Right lobe of liver (tissue), 6 donors: Measurements from ENCODE around the gene SMCO3. TPM values are rescaled to one million over a fixed set of nuclear protein-coding genes. Genes with fewer than 3 reads are reported as not detected.

ENCODE experiments used
- ATAC-seq, 4 donors: fragments of 200-7000 bp; cut with Tn5 transposase; one replicate each; pipeline ENCODE4 v1.9.1; 2020; ENCODE audit warnings: mild to moderate bottlenecking in 4 of 4, moderate library complexity in 4 of 4
- DNase-seq, 3 donors: peaks; one replicate each; pipeline ENCODE4 v3.0.0-alpha.2; 2020
- H3K27ac ChIP-seq, 3 donors: fragments of 200-600 bp; one replicate each; pipeline ENCODE4 v1.8.0; 2022
- H3K27me3 ChIP-seq, 2 donors: fragments of 200-600 bp; one replicate each; pipeline ENCODE4 v1.8.0; 2022
- H3K36me3 ChIP-seq, 4 donors: fragments of 200-600 bp; sonication (generic) in 1 of 4; one replicate each; pipeline versions ENCODE4 v1.5.1 to v1.8.0; 2017 to 2022; ENCODE audit warnings: control low read depth in 1 of 4
- H3K4me1 ChIP-seq, 4 donors: fragments of 200-600 bp; sonication (generic) in 1 of 4; one replicate each; pipeline versions ENCODE4 v1.5.1 to v1.8.0; 2017 to 2022; ENCODE audit warnings: control low read depth in 1 of 4
- H3K4me3 ChIP-seq, 3 donors: fragments of 200-600 bp; one replicate each; pipeline ENCODE4 v1.8.0; 2022
- H3K9me3 ChIP-seq, 4 donors: fragments of 200-600 bp; sonication (generic) in 1 of 4; one replicate each; pipeline versions ENCODE4 v1.5.1 to v1.8.0; 2017 to 2022; ENCODE audit warnings: control low read depth in 1 of 4
- POLR2A ChIP-seq: fragments of 450-650 bp; IDR thresholded peaks from one replicate; pipeline ENCODE4 v1.6.1; 2017; ENCODE audit warnings: antibody characterized with exemption, mild to moderate bottlenecking
- WGBS: methylation state at CpG from one replicate; pipeline ENCODE4 v1.1.6; 2018; ENCODE audit warnings: low coverage, low lambda C conversion rate; ENCODE audit not compliant: insufficient coverage; ENCODE audit errors: missing lambda C conversion rate; 5-methylcytosine and 5-hydroxymethylcytosine counted together
- intact Hi-C, 2 donors: fragments of 100-400 bp; cut with DNase I; formaldehyde crosslinking; loops; one replicate each; pipeline versions ENCODE4 v1.11.2 to v1.14.1; 2022
- total RNA-seq, 6 experiments: library from RNA; depleted of rRNA in 2 of 6; stranded (reverse); fragments of >200 nt in 2 of 6; fragmentation: NEBNext Ultra II Directional in 3 of 6; extraction: Animal tissue kit (Norgen Biotek cat#: 25700) in 3 of 6; gene quantifications; one replicate each; pipeline versions ENCODE4 v1.1.0 to v1.2.4, GENCODE V29; 2016 to 2023
- TF ChIP-seq, protein P1 (sequence below), 4 donors: fragments of 200-600 bp in 3 of 4; fragments of 450-650 bp in 1 of 4; IDR thresholded peaks; one replicate each; pipeline versions ENCODE4 v1.5.1 to v1.8.0; 2016 to 2022; ENCODE audit warnings: antibody characterized with exemption in 4 of 4, mild to moderate bottlenecking in 2 of 4
- donor health status: DM: no; HTN: yes; CAD: no.
- donor health status: DM: no; HTN: no; CAD: no.
- donor health status: DM: no; HTN: no; CAD: no.
- donor health status: DM: no; HTN: yes; CAD: no.
- donor health status: DM: no; HTN: yes; CAD: no.

The SMCO3 gene
- total RNA-seq, 6 experiments from 2014 or later, result 0.24 to 0.68 (median 0.40) TPM; not detected in 1

DNA sequence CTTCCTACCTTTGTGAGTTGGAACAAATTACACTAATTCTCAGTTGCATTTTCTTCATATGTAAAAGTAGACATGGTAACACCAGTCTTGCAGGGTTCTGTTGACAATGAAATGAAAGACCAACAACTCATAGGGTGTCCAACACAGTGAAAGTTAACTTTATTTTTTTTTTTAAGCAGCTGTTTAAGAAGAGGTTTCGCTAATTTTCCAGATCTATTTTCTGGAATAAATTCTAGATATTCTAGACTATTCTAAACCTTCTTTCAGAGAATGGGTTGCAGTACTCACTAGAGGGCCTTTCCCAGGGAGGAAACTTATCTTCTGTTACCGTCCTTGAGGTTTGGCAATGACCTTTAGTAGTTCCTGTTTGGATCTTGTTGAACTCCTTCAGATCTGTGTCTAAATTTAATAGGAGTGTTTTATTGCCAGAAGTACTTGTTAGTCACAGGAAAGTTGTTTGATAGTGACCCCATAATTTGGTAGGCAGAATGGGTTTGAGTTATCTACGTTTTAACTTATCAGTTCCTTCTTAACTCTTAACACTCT lies 32.1 kb upstream of the SMCO3 start:
- 45% methylated on average over 3 of the region's 3 CpGs for WGBS
- Histone ChIP-seq H3K27me3 (no peaks in the 10 kb centered on the region), H3K27ac (no peak overlapping the region), H3K36me3 (no peaks in the 10 kb centered on the region), H3K4me3 (no peak overlapping the region), H3K9me3 (no peaks in the 10 kb centered on the region), H3K4me1 (peaks cover 0 to 14% (median 0%) of the 10 kb centered on the region in 4 donors)
- TF ChIP-seq POLR2A, result no peak
- TF ChIP-seq, protein P1, sequence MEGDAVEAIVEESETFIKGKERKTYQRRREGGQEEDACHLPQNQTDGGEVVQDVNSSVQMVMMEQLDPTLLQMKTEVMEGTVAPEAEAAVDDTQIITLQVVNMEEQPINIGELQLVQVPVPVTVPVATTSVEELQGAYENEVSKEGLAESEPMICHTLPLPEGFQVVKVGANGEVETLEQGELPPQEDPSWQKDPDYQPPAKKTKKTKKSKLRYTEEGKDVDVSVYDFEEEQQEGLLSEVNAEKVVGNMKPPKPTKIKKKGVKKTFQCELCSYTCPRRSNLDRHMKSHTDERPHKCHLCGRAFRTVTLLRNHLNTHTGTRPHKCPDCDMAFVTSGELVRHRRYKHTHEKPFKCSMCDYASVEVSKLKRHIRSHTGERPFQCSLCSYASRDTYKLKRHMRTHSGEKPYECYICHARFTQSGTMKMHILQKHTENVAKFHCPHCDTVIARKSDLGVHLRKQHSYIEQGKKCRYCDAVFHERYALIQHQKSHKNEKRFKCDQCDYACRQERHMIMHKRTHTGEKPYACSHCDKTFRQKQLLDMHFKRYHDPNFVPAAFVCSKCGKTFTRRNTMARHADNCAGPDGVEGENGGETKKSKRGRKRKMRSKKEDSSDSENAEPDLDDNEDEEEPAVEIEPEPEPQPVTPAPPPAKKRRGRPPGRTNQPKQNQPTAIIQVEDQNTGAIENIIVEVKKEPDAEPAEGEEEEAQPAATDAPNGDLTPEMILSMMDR (IDR thresholded peaks at IDR 0.05), result no peak
- no peak for ATAC-seq
- DNase-seq, result no peak
- intact Hi-C loops, result loop anchor here (10.0 kb wide), 1 partner anchor 149 kb away; no protein-coding TSS in a partner anchor

DNA sequence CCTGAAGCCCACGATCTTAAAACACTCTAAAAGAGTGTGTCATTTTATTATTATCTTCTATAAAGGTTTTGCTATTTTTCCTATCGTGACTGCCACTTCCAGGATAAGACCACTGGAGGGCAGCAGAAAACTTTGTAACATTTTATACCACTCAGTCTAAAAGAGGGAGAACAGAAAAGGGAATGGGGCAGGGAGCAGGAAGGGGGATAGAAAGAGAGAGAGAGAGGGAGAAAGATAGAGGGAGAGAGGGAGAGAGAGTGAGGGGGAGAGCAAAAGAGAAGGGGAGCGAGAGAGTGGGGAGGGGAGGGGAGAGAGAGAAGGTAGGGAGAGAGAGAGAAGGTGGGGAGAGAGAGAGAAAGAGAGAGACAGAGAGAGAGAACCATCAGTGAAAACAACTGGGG lies 31.4 kb upstream of the SMCO3 start:
- no peak for DNase-seq
- peaks cover 0 to 22% (median 2%) of the 10 kb centered on the region in 4 donors for H3K4me1 ChIP-seq
- intact Hi-C loops, result loop anchor here (10.0 kb wide), 1 partner anchor 149 kb away; no protein-coding TSS in a partner anchor
- peaks cover 0 to 3% (median under 1%) of the 10 kb centered on the region in 4 donors for H3K36me3 ChIP-seq
- WGBS, result 6% methylated on average over 3 of the region's 3 CpGs
- H3K27me3 ChIP-seq, result no peaks in the 10 kb centered on the region
- H3K4me3 ChIP-seq, result no peak overlapping the region
- ATAC-seq, result peak in 3 of 4 donors; percentile 10 to 44 (median 25)
- H3K27ac ChIP-seq, result no peak overlapping the region
- no peaks in the 10 kb centered on the region for H3K9me3 ChIP-seq
- TF ChIP-seq POLR2A, result no peak
- TF ChIP-seq, protein P1 (IDR thresholded peaks at IDR 0.05), result peak; percentile 63 to 82 (median 70)

DNA sequence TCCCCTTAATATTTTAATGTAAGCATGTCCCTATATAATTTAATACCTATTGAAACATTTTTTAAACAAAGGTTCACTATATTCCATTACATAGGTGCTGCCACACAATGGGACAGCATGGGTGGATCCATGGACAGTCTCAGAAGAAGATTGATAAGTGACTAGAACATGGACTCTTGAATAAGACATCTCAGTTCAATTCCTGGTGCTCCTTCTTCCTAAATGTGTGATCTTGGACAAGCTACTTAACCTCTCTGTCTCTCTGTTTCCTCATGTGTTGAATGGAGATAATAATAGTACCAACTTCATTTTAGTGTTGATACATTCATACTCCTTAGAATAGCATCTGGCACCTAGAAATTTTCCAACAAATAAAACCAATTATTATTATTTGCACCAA lies 30.4 kb upstream of the SMCO3 start:
- intact Hi-C loops, result loop anchor here (5.0 to 10.0 kb wide), 2 partner anchors 72 to 150 kb away; a partner anchor contains a TSS
- H3K4me1 ChIP-seq, result peaks cover 0 to 30% (median 5%) of the 10 kb centered on the region in 4 donors
- H3K4me3 ChIP-seq, result no peak overlapping the region
- DNase-seq (no peak), ATAC-seq (no peak)
- no peaks in the 10 kb centered on the region for H3K27me3 ChIP-seq
- peaks cover 0 to 12% (median 5%) of the 10 kb centered on the region in 4 donors for H3K36me3 ChIP-seq
- peak overlapping the region in 2 of 3 donors; percentile 91 to 94 for H3K27ac ChIP-seq
- no peak for TF ChIP-seq POLR2A
- TF ChIP-seq, protein P1 (IDR thresholded peaks at IDR 0.05), result no peak
- H3K9me3 ChIP-seq, result no peaks in the 10 kb centered on the region

DNA sequence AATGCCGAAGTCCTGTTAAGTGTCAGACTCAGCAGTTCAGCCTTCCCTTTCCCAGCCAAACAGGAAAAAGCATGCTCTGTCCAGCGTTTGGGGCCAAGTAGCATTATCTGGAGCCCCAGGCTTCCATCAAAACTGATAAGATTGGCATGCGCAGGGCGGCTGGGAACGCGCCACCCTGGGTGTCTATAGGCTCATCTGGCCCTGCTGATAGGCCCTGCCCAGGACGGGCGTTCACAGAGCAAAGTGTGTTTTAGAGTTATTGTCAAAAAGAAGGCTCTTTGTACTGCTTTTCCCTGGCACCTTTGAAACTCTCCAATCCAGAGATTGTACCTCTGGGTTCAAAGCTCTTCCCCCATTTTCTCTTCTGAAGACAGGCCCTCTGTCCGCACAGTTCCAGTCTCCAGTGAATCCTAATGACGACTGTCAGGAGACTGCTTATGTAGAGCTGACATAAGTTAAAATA lies 29.5 kb upstream of the SMCO3 start, which contains the start of gene ART4:
Gene ART4, minus strand, starts transcription at position 102 of the 463 bp plus-strand sequence. CDS start 413 bp downstream, outside the sequence.
- Histone ChIP-seq H3K27me3 (no peaks in the 10 kb centered on the region), H3K27ac (peak within 1 kb of the TSS; percentile 83 to 94 (median 91)), H3K36me3 (peaks cover 0 to 18% (median 5%) of the 10 kb centered on the region in 4 donors), H3K4me1 (peaks cover 0 to 36% (median 9%) of the 10 kb centered on the region in 4 donors), H3K4me3 (peak within 1 kb of the TSS; percentile 40 to 64 (median 59)), H3K9me3 (no peaks in the 10 kb centered on the region)
- ATAC-seq (peak; percentile 67 to 85 (median 76)), DNase-seq (peak; percentile 85 to 94 (median 91))
- 15% methylated on average over 6 of the region's 10 CpGs for WGBS
- TF ChIP-seq, protein P1 (IDR thresholded peaks at IDR 0.05), result no peak
- TF ChIP-seq POLR2A, result peak; percentile 78
- intact Hi-C loops, result loop anchor here (5.0 to 10.0 kb wide), 2 partner anchors 71 to 151 kb away; a partner anchor contains a TSS
